Neuron (in vitro differentiated cells): ENCODE data around the gene CDC25A.
A peak's percentile ranks its signal among the peaks of the same experiment; 100 is the strongest.

Source experiments
- H2AFZ ChIP-seq: one replicate; pipeline ENCODE4 v1.6.1; 2013; ENCODE audit warnings: low read depth, mild to moderate bottlenecking, inconsistent platforms, low read length, moderate library complexity
- H3K27me3 ChIP-seq: one replicate; pipeline ENCODE4 v1.6.1; 2013; ENCODE audit warnings: low read length; ENCODE audit not compliant: insufficient read depth
- H3K36me3 ChIP-seq: one replicate; pipeline ENCODE4 v1.6.1; 2013; ENCODE audit warnings: low read length; ENCODE audit not compliant: insufficient read depth
- H3K4me1 ChIP-seq: one replicate; pipeline ENCODE4 v1.6.1; 2013; ENCODE audit warnings: low read length; ENCODE audit not compliant: insufficient read depth
- H3K4me3 ChIP-seq: 2 replicates; pipeline ENCODE4 v1.5.1; 2013; ENCODE audit warnings: mild to moderate bottlenecking, low read length, moderate library complexity
- H3K9me3 ChIP-seq: one replicate; pipeline ENCODE4 v1.6.1; 2013; ENCODE audit warnings: low read length

The CDC25A gene

DNA sequence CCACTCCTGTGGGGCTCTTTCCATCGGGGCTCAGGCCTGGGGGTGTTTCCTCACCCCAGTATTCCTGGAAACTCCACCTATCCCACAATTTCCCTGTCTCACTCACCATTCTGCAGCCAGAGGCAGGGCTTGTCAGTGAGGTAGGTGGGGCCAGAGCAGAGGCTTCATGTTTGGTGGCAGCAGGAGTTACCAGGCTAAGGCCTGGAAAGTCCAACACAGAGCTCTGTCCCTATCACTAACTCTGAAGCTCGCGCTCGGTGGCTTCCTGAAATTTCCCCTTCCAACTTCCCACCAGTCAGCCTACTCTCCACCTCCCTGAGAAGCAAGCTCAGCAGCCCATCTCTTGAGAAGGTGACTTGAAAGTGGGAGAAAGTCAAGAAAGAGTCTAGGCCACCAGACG, 44.2 kb downstream of the CDC25A start:
- H3K4me3 ChIP-seq = no peak overlapping the region
- H3K4me1 ChIP-seq = peaks cover 6% of the 10 kb centered on the region
- H3K27me3 ChIP-seq = no peaks in the 10 kb centered on the region
- H3K36me3 ChIP-seq = no peaks in the 10 kb centered on the region
- H2AFZ ChIP-seq = no peak overlapping the region
- no peaks in the 10 kb centered on the region for H3K9me3 ChIP-seq

DNA sequence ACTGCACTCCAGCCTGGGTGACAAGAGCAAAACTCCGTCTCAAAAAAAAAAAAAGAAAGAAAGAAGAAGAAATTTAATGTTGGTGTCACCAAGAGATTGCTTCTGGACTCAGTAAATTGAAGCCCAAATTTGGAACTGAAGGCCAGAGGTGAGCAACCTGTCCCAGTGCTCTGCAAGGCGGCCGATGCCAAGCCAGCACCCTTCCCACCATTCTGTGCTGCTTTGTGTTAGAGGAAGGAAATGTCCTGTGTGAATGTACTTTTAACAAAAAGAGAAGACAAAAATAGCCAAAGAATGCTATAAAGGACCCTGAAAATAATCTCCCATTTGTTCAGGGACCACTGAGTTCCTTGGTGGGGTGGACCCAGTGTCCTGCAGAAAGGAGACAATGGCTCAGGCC, 44.6 kb downstream of the CDC25A start:
- Histone ChIP-seq H3K4me3 (no peak overlapping the region), H3K9me3 (no peaks in the 10 kb centered on the region), H3K27me3 (no peaks in the 10 kb centered on the region), H2AFZ (no peak overlapping the region), H3K36me3 (no peaks in the 10 kb centered on the region), H3K4me1 (peaks cover 6% of the 10 kb centered on the region)

DNA sequence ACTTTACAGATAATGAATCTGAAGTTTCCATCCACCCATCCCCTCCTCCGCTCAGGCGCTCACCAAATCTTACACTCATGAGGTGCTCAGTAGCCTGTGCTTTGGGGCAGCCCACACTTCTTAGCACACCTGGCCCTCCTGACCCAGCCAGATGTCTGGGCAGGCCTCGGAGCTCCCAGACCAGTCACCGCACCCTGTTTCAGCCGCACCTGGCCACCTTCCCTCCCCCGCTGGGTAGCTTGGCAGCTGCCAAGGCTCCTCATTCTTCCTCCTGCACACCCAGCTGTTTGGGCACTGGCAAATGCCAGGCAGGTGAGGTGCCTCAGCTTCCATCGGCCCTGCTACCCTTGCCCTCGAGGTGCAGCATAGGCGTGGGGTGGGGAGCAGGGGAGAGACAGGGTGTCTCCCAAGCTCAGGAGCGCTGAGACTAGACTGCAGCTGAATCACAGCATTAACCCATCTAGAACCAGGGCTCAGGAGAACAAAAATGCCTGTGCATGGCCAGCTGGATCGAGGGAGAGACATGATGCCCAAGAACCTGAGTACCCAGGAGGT, 45.8 kb downstream of the CDC25A start:
- Histone ChIP-seq H3K36me3 (no peaks in the 10 kb centered on the region), H3K4me3 (no peak overlapping the region), H3K4me1 (peaks cover 6% of the 10 kb centered on the region), H2AFZ (no peak overlapping the region), H3K9me3 (no peaks in the 10 kb centered on the region), H3K27me3 (no peaks in the 10 kb centered on the region)

DNA sequence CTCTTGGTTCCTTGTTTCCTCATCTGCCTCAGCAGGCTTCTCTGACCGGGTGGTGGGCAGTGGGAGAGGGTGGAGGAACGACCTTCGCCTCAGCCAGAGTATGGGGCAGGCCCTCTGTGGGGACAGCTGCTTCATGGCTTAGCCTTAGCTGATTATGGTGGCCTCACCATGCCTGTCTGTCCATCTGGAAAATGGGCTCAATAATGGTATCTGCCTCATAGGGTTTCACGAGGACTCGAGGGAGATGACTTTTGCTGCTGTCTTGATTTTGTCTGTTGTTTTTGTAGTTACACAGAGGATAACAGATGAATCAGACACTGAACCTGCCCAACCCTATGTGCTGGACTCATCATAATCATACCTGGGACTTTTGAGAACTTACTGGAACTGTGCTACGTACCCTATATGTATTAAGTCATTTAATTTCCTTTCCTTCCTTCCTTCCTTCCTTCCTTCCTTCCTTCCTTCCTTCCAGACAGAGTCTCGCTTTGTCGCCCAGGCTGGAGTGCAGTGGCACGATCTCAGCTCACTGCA, 46.5 kb downstream of the CDC25A start:
- peaks cover 6% of the 10 kb centered on the region for H3K4me1 ChIP-seq
- H3K4me3 ChIP-seq = no peak overlapping the region
- H2AFZ ChIP-seq = no peak overlapping the region
- no peaks in the 10 kb centered on the region for H3K27me3 ChIP-seq
- no peaks in the 10 kb centered on the region for H3K9me3 ChIP-seq
- H3K36me3 ChIP-seq = no peaks in the 10 kb centered on the region

DNA sequence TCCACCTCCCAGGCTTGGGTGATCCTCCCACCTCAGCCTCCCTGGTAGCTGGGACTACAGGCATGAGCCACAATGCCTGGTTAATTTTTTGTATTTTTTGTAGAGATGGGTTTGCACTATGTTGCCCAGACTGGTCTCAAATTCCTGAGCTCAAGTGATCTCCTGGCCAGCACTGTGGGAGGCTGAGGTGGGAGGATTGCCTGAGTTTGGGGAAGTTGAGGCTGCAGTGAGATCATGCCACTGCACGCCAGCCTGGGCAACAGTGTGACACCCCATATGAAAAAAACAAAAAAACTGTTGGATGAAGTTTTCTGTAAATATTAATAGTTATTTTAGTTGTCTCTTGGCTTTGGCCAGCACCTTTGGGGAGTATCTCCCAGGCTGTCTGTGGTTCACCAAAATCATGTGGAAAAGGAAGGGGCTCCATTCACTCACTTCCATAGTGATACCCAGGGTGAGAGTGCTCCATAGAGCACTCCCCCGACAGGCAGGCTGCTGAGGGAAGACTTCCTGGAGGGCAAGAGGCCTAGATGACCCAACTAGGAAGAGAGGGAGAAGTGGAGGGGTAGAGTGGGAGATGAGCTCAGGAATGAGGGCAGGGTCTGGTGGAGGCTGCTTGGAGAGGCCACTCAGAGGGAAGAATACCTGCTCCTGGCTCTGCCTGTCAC, 47.1 kb downstream of the CDC25A start:
- Histone ChIP-seq H3K4me1 (peaks cover 6% of the 10 kb centered on the region), H2AFZ (no peak overlapping the region), H3K27me3 (no peaks in the 10 kb centered on the region), H3K4me3 (no peak overlapping the region), H3K9me3 (no peaks in the 10 kb centered on the region), H3K36me3 (no peaks in the 10 kb centered on the region)

DNA sequence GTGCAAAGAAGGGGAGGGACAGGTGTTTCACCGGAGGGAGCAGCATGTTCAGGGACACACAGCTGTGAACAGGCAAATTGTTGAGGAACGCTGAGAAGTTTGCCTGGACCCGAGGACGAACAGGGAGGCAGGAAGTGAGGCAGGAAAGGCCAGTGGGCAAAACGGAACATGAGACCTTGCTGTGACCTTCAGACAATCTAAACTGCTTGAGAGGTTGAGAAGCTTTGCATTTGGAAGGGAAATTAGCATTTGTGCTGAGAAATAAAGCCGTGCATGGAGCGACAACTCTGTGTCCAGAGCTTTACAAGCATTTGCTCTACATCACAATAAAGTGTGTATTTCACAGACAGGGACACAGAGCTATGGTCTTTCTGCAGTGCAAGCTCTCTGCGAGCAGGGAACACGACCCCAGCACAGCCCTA, 47.9 kb downstream of the CDC25A start:
- Histone ChIP-seq H3K4me1 (peaks cover 13% of the 10 kb centered on the region), H3K9me3 (no peaks in the 10 kb centered on the region), H2AFZ (peak overlapping the region; percentile 39), H3K36me3 (no peaks in the 10 kb centered on the region), H3K4me3 (peak overlapping the region; percentile 17), H3K27me3 (no peaks in the 10 kb centered on the region)

DNA sequence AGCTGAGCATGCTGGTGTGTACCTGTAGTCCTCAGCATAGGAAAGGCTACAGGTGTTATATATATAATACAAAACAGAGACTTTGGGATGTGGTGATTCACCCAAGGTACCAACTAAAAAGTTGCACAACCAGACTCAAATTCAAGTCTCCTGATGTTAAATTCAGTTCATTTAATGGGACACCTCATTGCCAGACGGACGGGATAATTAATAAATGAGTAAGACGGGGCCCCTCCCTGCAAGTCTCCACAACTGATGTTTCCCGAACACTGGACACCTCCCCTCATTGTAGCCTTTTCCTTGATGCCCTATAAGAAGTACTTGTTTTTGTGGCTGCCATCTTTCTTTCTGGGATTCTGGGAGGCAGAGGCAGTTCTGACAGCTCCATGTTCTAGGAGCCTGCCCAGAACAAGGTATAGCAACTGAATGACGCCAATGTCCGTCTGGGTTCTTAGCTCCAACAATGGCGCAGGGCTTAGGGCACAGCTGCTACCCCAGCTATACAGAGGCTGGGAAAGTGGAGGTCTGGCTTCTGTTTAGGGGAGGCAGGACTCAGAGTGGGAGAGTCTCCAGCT, 50.7 kb downstream of the CDC25A start:
- no peak overlapping the region for H3K4me3 ChIP-seq
- H3K4me1 ChIP-seq = peaks cover 14% of the 10 kb centered on the region
- H3K36me3 ChIP-seq = no peaks in the 10 kb centered on the region
- no peaks in the 10 kb centered on the region for H3K9me3 ChIP-seq
- no peak overlapping the region for H2AFZ ChIP-seq
- H3K27me3 ChIP-seq = no peaks in the 10 kb centered on the region

DNA sequence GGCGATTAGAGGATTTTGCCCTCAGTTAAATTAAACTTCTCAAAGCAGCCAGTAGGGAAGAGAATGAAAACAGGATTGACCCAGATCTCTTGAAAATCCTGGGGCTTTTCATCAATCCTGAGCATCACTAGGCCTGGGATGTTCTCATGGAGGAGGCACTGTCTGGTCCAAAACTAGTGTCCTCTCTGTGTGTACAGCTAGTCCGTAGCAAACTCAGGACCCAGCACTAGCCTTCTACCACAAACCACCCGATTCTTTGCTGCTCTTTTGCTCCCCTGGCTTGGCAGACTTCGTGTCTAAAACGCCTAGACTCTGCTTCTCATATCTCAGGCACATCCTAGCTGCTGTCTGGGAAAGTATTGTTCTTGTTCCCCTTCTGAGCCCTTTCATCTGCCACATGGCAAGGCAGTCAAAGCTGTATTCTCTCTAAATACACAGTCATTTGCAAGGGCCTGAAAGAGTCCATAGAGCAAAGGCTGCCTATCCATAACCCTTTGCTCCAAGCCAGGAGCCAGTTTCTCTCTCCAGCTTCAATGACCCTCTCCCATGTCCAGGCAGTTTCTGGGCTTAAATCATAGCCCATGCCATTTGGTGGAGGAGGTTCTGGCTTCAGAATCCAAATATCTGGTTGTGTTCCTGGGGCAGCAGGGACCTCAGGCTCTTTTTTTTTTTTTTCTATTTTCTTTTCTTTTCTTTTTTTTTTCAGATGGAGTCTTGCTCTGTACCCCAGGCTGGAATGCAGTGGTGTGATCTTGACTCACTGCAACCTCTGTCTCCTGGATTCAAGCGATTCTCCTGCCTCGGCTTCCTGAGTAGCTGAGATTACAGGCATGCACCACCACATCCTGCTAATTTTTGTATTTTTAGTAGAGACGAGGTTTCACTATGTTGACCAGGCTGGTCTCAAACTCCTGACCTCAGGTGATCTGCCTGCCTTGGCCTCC, 52.4 kb downstream of the CDC25A start:
- Histone ChIP-seq H3K27me3 (no peaks in the 10 kb centered on the region), H3K4me1 (peaks cover 14% of the 10 kb centered on the region), H3K4me3 (no peak overlapping the region), H3K9me3 (no peaks in the 10 kb centered on the region), H2AFZ (peak overlapping the region; percentile 35), H3K36me3 (no peaks in the 10 kb centered on the region)

DNA sequence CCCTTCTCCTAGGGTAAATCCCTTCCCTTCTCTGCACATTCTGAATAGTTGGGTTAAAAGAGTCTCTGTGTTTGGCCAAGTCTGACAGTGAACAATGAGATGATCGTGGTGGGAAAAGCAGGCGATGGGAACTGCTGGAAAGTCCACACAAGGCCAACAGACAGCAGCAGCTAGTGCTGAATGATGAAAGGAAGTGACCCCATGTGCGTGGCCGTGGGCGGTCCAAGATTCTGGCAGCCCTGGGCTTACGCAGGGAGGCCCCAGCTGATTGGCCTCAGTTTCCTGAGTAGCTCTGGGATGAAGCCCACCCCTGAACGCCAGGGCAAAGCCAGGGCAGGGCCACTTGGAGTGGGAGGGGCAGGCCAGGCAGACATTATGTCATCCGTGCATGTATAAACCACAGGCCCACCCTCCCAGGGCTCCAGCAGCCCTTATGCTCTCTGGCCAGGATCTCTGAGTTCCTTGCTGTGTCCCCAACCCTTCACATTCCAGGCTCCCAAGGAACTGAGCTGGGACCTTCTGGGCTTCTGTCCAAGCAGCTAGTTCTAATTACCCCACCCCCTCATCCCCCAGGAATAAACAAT, 57.8 kb downstream of the CDC25A start:
- no peaks in the 10 kb centered on the region for H3K36me3 ChIP-seq
- H3K4me3 ChIP-seq = no peak overlapping the region
- peak overlapping the region; percentile 12 for H2AFZ ChIP-seq
- H3K27me3 ChIP-seq = no peaks in the 10 kb centered on the region
- H3K4me1 ChIP-seq = peaks cover 9% of the 10 kb centered on the region
- H3K9me3 ChIP-seq = no peaks in the 10 kb centered on the region

DNA sequence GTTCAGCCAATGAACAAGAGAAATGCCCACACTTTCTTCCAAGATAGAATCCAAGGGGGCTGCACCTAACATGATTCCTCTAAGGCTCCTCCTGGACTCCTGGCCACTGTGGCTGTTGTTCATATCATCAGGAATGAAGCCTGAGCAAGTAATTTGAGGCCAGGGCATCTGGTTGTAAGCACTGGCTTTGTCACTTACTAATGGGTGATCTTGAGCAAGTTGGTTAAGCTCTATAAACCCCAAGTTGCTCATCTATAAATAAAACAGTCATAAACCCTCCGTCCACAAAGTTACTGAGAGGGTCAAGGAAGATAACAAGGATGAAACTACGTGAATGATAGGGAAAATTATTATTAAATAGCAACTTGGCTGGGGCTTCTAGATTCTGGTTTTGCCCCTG, 58.3 kb downstream of the CDC25A start:
- H3K36me3 ChIP-seq = no peaks in the 10 kb centered on the region
- H3K27me3 ChIP-seq = no peaks in the 10 kb centered on the region
- peak overlapping the region; percentile 12 for H2AFZ ChIP-seq
- peaks cover 7% of the 10 kb centered on the region for H3K4me1 ChIP-seq
- H3K9me3 ChIP-seq = no peaks in the 10 kb centered on the region
- H3K4me3 ChIP-seq = no peak overlapping the region

DNA sequence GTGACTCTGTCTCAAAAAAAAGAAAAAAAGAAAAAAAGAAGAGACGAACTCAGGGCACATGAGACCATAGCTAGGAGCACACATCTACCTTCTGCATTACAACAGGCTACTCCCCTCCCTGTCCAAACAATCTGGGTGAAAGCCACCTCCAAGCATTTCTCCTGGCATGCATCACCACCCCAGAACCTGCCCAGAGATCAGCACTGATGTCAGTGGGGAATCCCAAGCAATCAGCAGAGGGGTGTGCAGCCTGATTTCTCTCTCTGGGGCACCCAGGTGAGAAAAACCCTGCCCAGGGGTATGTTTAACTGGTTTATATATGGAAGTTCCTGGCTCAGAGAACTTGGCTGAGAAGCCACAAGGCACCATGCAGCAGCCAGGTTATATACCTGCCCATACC, 59.4 kb downstream of the CDC25A start:
- Histone ChIP-seq H3K4me3 (no peak overlapping the region), H3K9me3 (no peaks in the 10 kb centered on the region), H3K4me1 (peaks cover 7% of the 10 kb centered on the region), H3K27me3 (no peaks in the 10 kb centered on the region), H2AFZ (no peak overlapping the region), H3K36me3 (no peaks in the 10 kb centered on the region)

DNA sequence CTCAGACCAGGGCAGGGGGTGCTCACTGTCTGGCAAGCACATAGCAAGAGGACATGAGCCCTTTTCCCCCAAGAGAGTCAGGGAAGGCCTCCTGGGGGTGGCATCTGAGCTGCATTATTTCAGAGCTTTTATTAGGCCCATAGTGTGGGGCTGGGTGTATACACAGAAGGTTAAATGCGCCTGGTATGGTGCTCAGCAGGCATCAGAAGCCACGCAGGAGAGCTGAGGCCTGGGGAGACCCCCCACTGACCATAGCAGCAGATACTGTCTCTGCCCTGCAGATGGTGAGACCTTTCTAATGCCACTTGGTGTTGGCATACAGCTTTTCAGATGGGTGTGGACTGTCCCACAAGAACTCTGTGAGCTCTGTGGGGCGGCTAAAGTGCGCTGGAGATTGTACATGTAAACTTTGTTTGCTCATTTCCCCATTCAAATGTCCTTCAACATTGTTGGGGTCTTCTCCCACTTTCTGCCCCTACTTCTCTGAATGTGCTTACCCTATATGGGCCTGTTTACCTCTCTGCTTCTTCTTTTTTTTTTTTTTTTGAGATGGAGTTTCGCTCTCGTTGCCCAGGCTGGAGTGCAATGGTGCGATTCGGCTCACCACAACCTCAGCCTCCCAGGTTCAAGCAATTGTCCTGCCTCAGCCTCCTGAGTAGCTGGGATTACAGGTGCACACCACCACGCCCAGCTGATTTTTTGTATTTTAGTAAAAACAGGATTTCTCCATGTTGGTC, 62.2 kb downstream of the CDC25A start:
- Histone ChIP-seq H3K4me1 (peaks cover 7% of the 10 kb centered on the region), H3K9me3 (no peaks in the 10 kb centered on the region), H3K4me3 (no peak overlapping the region), H3K36me3 (no peaks in the 10 kb centered on the region), H2AFZ (no peak overlapping the region), H3K27me3 (no peaks in the 10 kb centered on the region)
